Hepatocyte (in vitro differentiated cells): ENCODE data around the gene UBE2U. TPM values are rescaled to one million over a fixed set of nuclear protein-coding genes. Genes with fewer than 3 reads are reported as not detected.

Experiments used
- DNase-seq: peaks from one replicate; pipeline ENCODE4 v3.0.0-alpha.2; 2016; ENCODE audit warnings: low spot score
- H2AFZ ChIP-seq: fragments of 200-600 bp; sonication (generic); 2 replicates; pipeline ENCODE4 v1.6.0; 2016; ENCODE audit warnings: antibody characterized with exemption, mild to moderate bottlenecking
- H3K27ac ChIP-seq: fragments of 200-600 bp; sonication (generic); 2 replicates; pipeline ENCODE4 v1.5.1; 2016; ENCODE audit warnings: mild to moderate bottlenecking
- H3K27me3 ChIP-seq: fragments of 200-600 bp; sonication (generic); 2 replicates; pipeline ENCODE4 v1.6.1; 2016
- H3K36me3 ChIP-seq: fragments of 200-600 bp; sonication (generic); replicated peaks from 2 replicates; pipeline ENCODE4 v1.5.1; 2016; ENCODE audit warnings: low read depth; ENCODE audit not compliant: insufficient read depth
- H3K4me1 ChIP-seq: fragments of 200-600 bp; sonication (generic); 2 replicates; pipeline ENCODE4 v1.5.1; 2016; ENCODE audit warnings: mild to moderate bottlenecking, moderate library complexity; ENCODE audit not compliant: insufficient read depth
- H3K4me2 ChIP-seq: fragments of 200-600 bp; sonication (generic); 2 replicates; pipeline ENCODE4 v1.6.0; 2016
- H3K4me3 ChIP-seq: fragments of 200-600 bp; sonication (generic); 2 replicates; pipeline ENCODE4 v1.5.1; 2016; ENCODE audit warnings: mild to moderate bottlenecking
- H3K79me2 ChIP-seq: fragments of 200-600 bp; sonication (generic); 2 replicates; pipeline ENCODE4 v1.6.0; 2017; ENCODE audit warnings: mild to moderate bottlenecking
- H3K9me2 ChIP-seq: fragments of 200-600 bp; sonication (generic); replicated peaks from 2 replicates; pipeline ENCODE4 v1.6.0; 2017; ENCODE audit warnings: mild to moderate bottlenecking; ENCODE audit not compliant: insufficient read depth
- H3K9me3 ChIP-seq: fragments of 200-600 bp; sonication (generic); 2 replicates; pipeline ENCODE4 v1.5.1; 2016; ENCODE audit warnings: low read depth, mild to moderate bottlenecking
- H4K20me1 ChIP-seq: fragments of 200-600 bp; sonication (generic); 2 replicates; pipeline ENCODE4 v1.6.0; 2016; ENCODE audit warnings: mild to moderate bottlenecking; ENCODE audit not compliant: insufficient read depth, poor library complexity, severe bottlenecking
- EZH2 ChIP-seq: fragments of 200-600 bp; sonication (generic); IDR thresholded peaks from 2 replicates; pipeline ENCODE4 v1.6.1; 2016; ENCODE audit warnings: antibody characterized with exemption, mild to moderate bottlenecking, borderline replicate concordance
- EZH2phosphoT487 ChIP-seq: fragments of 200-600 bp; sonication (generic); IDR thresholded peaks from one replicate; pipeline ENCODE4 v1.6.1; 2018; ENCODE audit warnings: antibody characterized with exemption, mild to moderate bottlenecking, low read depth, moderate library complexity; ENCODE audit not compliant: unreplicated experiment, severe bottlenecking
- WGBS: methylation state at CpG from one replicate; pipeline ENCODE4 v1.1.6; 2016; ENCODE audit warnings: low lambda C conversion rate; ENCODE audit errors: missing lambda C conversion rate; 5-methylcytosine and 5-hydroxymethylcytosine counted together
- polyA plus RNA-seq: library from polyadenylated mRNA; unstranded; fragments of >200 nt; fragmentation: Nextera tagmentation; extraction: Ambion mirVana; gene quantifications from 2 replicates; pipeline ENCODE4 v1.2.1, GENCODE V29; 2016
- total RNA-seq: library from RNA; depleted of rRNA; stranded (reverse); fragments of >200 nt; gene quantifications from 2 replicates; pipeline ENCODE4 v1.2.3, GENCODE V29; 2014
- TF ChIP-seq, protein P1 (sequence below): fragments of 200-600 bp; sonication (generic); IDR thresholded peaks from 2 replicates; pipeline ENCODE4 v1.5.1; 2016; ENCODE audit warnings: antibody characterized with exemption, mild to moderate bottlenecking; ENCODE audit not compliant: poor library complexity

The UBE2U gene
- total and polyA plus RNA-seq, 2 experiments from 2014 or later, result not detected

DNA sequence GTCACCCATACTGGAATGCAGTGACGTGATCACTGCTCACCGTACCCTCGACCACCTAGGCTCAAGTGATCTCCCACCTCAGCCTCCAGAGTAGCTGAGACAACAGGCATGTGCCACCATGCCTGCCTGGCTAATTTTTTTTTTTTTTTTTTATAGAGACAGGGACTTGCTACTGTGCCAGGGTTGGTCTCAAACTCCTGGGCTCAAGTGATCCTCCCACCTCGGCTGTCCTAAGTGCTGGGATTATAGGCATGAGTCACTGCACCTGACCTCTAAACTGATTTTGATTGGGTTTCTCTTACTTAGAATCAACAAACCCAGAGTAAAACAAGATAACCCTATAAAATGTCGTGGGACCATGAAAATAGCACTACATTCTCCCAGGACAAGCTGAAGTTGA, 112.0 kb downstream of the UBE2U start:
- no peak for DNase-seq
- Histone ChIP-seq H3K27ac (no peak overlapping the region), H3K79me2 (no peaks in the 10 kb centered on the region), H3K9me3 (no peaks in the 10 kb centered on the region), H3K36me3 (no peaks in the 10 kb centered on the region), H3K4me3 (no peak overlapping the region), H3K4me2 (no peak overlapping the region), H3K27me3 (no peaks in the 10 kb centered on the region), H2AFZ (no peak overlapping the region), H3K9me2 (no peaks in the 10 kb centered on the region), H3K4me1 (peaks cover 4% of the 10 kb centered on the region), H4K20me1 (no peaks in the 10 kb centered on the region)
- TF ChIP-seq, protein P1, sequence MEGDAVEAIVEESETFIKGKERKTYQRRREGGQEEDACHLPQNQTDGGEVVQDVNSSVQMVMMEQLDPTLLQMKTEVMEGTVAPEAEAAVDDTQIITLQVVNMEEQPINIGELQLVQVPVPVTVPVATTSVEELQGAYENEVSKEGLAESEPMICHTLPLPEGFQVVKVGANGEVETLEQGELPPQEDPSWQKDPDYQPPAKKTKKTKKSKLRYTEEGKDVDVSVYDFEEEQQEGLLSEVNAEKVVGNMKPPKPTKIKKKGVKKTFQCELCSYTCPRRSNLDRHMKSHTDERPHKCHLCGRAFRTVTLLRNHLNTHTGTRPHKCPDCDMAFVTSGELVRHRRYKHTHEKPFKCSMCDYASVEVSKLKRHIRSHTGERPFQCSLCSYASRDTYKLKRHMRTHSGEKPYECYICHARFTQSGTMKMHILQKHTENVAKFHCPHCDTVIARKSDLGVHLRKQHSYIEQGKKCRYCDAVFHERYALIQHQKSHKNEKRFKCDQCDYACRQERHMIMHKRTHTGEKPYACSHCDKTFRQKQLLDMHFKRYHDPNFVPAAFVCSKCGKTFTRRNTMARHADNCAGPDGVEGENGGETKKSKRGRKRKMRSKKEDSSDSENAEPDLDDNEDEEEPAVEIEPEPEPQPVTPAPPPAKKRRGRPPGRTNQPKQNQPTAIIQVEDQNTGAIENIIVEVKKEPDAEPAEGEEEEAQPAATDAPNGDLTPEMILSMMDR, result no peak
- TF ChIP-seq EZH2 (no peak), EZH2phosphoT487 (no peak)
- WGBS, result 66% methylated on average over 5 of the region's 5 CpGs
